Endodermal cell (in vitro differentiated cells): Measurements from ENCODE around the gene ITPK1. TPM values are rescaled to one million over a fixed set of nuclear protein-coding genes. Genes with fewer than 3 reads are reported as not detected.

Experiments
- DNase-seq: peaks from one replicate; pipeline ENCODE4 v3.0.0-alpha.2; 2017
- H3K27ac ChIP-seq: 2 replicates; pipeline ENCODE4 v1.5.1; 2013; ENCODE audit warnings: mild to moderate bottlenecking, low read depth, low read length, moderate library complexity
- H3K27me3 ChIP-seq: 2 replicates; pipeline ENCODE4 v1.6.1; 2013; ENCODE audit warnings: mild to moderate bottlenecking, low read length, moderate library complexity; ENCODE audit not compliant: insufficient read depth, control insufficient read depth, poor library complexity, severe bottlenecking
- H3K36me3 ChIP-seq: 2 replicates; pipeline ENCODE4 v1.7.0; 2013; ENCODE audit warnings: mild to moderate bottlenecking, low read length, moderate library complexity; ENCODE audit not compliant: control insufficient read depth, insufficient read depth
- H3K4me1 ChIP-seq: one replicate; pipeline ENCODE4 v1.7.0; 2013; ENCODE audit warnings: low read length; ENCODE audit not compliant: control insufficient read depth, insufficient read depth
- H3K4me3 ChIP-seq: 2 replicates; pipeline ENCODE4 v1.5.1; 2013; ENCODE audit warnings: mild to moderate bottlenecking, low read length, moderate library complexity
- H3K9ac ChIP-seq: 2 replicates; pipeline ENCODE4 v1.6.1; 2013; ENCODE audit warnings: mild to moderate bottlenecking, low read length, moderate library complexity; ENCODE audit not compliant: poor library complexity, severe bottlenecking; ENCODE audit errors: extremely low read depth
- H3K9me3 ChIP-seq: 2 replicates; pipeline ENCODE4 v1.6.1; 2013; ENCODE audit warnings: mild to moderate bottlenecking, low read length, moderate library complexity; ENCODE audit not compliant: control insufficient read depth
- H3K27ac Mint-ChIP-seq: 2 replicates; pipeline ENCODE4 v1.8.0; 2020; ENCODE audit warnings: mixed read lengths
- H3K27me3 Mint-ChIP-seq: 2 replicates; pipeline ENCODE4 v1.8.0; 2021; ENCODE audit warnings: mild to moderate bottlenecking, mixed read lengths; ENCODE audit not compliant: insufficient read depth
- H3K36me3 Mint-ChIP-seq: 2 replicates; pipeline ENCODE4 v1.8.0; 2020; ENCODE audit warnings: low read depth, mixed read lengths
- H3K4me1 Mint-ChIP-seq: 2 replicates; pipeline ENCODE4 v1.8.0; 2020; ENCODE audit warnings: mixed read lengths
- H3K4me3 Mint-ChIP-seq: 2 replicates; pipeline ENCODE4 v1.8.0; 2020; ENCODE audit warnings: mild to moderate bottlenecking, moderate library complexity, mixed read lengths
- H3K9me3 Mint-ChIP-seq: 2 replicates; pipeline ENCODE4 v1.8.0; 2020; ENCODE audit warnings: mild to moderate bottlenecking, mixed read lengths
- CTCF ChIP-seq: fragments of 200-600 bp; sonication (generic); conservative IDR thresholded peaks from 2 replicates; pipeline ENCODE4 v1.5.0; 2021; ENCODE audit warnings: antibody characterized with exemption, mild to moderate bottlenecking
- WGBS, 2 experiments: methylation state at CpG; one replicate each; pipeline versions ENCODE4 v1.1.5 to v1.1.7; 2013; ENCODE audit warnings: missing lambda C conversion rate in 2 of 2, mixed read lengths in 1 of 2; ENCODE audit not compliant: insufficient coverage in 1 of 2, insufficient read length in 1 of 2; 5-methylcytosine and 5-hydroxymethylcytosine counted together
- total RNA-seq, 2 donors: library from RNA; stranded (reverse); fragmentation: NEBNext Ultra II Directional in 1 of 2; extraction: Animal tissue kit (Norgen Biotek cat#: 25700) in 1 of 2; gene quantifications; 2 replicates in 1 of 2; 3 replicates in 1 of 2; pipeline ENCODE4 v1.2.1, GENCODE V29; 2021

ITPK1 gene
- total RNA-seq, 2 donors from 2014 or later = 59.9 to 66.9 TPM

GRCh38 chr14:93059260-93059659 lies 56.5 kb downstream of the ITPK1 start:
- H3K27me3 ChIP-seq = no peaks in the 10 kb centered on the region
- H3K4me1 ChIP-seq = peaks cover 20% of the 10 kb centered on the region
- peaks cover 34% of the 10 kb centered on the region for H3K4me1 Mint-ChIP-seq
- H3K27ac ChIP-seq = no peak overlapping the region
- no peak overlapping the region for H3K27ac Mint-ChIP-seq
- H3K27me3 Mint-ChIP-seq = no peaks in the 10 kb centered on the region
- no peak for DNase-seq
- no peaks in the 10 kb centered on the region for H3K9me3 Mint-ChIP-seq
- no peaks in the 10 kb centered on the region for H3K36me3 Mint-ChIP-seq
- H3K4me3 Mint-ChIP-seq = no peak overlapping the region
- no peak overlapping the region for H3K4me3 ChIP-seq
- no peak for TF ChIP-seq CTCF
- no peaks in the 10 kb centered on the region for H3K36me3 ChIP-seq
- H3K9me3 ChIP-seq = no peaks in the 10 kb centered on the region
- no peak overlapping the region for H3K9ac ChIP-seq
- 98% methylated on average over 6 of the region's 16 CpGs; no CpG with 5 or more reads in 1 of the 2 experiments for WGBS, 2 experiments

- Histone ChIP-seq H3K4me1 (peaks cover 20% of the 10 kb centered on the region), H3K9me3 (no peaks in the 10 kb centered on the region), H3K9ac (no peak overlapping the region), H3K27me3 (no peaks in the 10 kb centered on the region), H3K4me3 (no peak overlapping the region), H3K27ac (no peak overlapping the region), H3K36me3 (no peaks in the 10 kb centered on the region)
- Mint-ChIP-seq H3K4me1 (peaks cover 34% of the 10 kb centered on the region), H3K9me3 (no peaks in the 10 kb centered on the region), H3K36me3 (no peaks in the 10 kb centered on the region), H3K27me3 (no peaks in the 10 kb centered on the region), H3K4me3 (no peak overlapping the region), H3K27ac (peak overlapping the region; percentile 31)
- peak; percentile 49 for TF ChIP-seq CTCF
- DNase-seq = no peak
- 84% methylated on average over 7 to 14 of the region's 14 CpGs for WGBS, 2 experiments
Observed at GRCh38 chr14:93057586-93058280, 58.0 kb downstream of the ITPK1 start.

GRCh38 chr14:93056840-93057585 lies 58.7 kb downstream of the ITPK1 start:
- DNase-seq = no peak
- WGBS, 2 experiments = 85 to 88% methylated on average over 6 to 14 of the region's 14 CpGs
- peaks cover 34% of the 10 kb centered on the region for H3K4me1 Mint-ChIP-seq
- Histone ChIP-seq H3K36me3 (no peaks in the 10 kb centered on the region), H3K4me3 (no peak overlapping the region), H3K9ac (no peak overlapping the region), H3K27ac (no peak overlapping the region), H3K9me3 (no peaks in the 10 kb centered on the region), H3K4me1 (peaks cover 20% of the 10 kb centered on the region), H3K27me3 (no peaks in the 10 kb centered on the region)
- no peak for TF ChIP-seq CTCF
- H3K27ac Mint-ChIP-seq = no peak overlapping the region
- no peaks in the 10 kb centered on the region for H3K9me3 Mint-ChIP-seq
- no peaks in the 10 kb centered on the region for H3K27me3 Mint-ChIP-seq
- no peak overlapping the region for H3K4me3 Mint-ChIP-seq
- no peaks in the 10 kb centered on the region for H3K36me3 Mint-ChIP-seq
